Heart left ventricle (tissue), 16 donors: Measurements from ENCODE around the gene MPZL1. TPM values are rescaled to one million over a fixed set of nuclear protein-coding genes. Genes with fewer than 3 reads are reported as not detected.

ENCODE experiments used
- ATAC-seq, 4 donors: fragments of 200-7000 bp; cut with Tn5 transposase; one replicate each; pipeline ENCODE4 v1.9.1; 2020 to 2022; ENCODE audit warnings: moderate library complexity in 4 of 4, mild to moderate bottlenecking in 3 of 4, moderate number of reproducible peaks in 1 of 4
- DNase-seq, 5 donors: peaks; one replicate each; pipeline ENCODE4 v3.0.0-alpha.2; 2020
- H3K27ac ChIP-seq, 12 donors: fragments of 200-600 bp; sonication (generic) in 4 of 12; one replicate each; pipeline versions ENCODE4 v1.5.0 to v1.8.0; 2016 to 2022; ENCODE audit warnings: mild to moderate bottlenecking in 2 of 12
- H3K27me3 ChIP-seq, 9 donors: fragments of 200-600 bp; sonication (generic) in 2 of 9; one replicate each; pipeline versions ENCODE4 v1.5.1 to v1.8.0; 2016 to 2022; ENCODE audit warnings: mild to moderate bottlenecking in 3 of 9
- H3K36me3 ChIP-seq, 9 donors: fragments of 200-600 bp; sonication (generic) in 2 of 9; one replicate each; pipeline versions ENCODE4 v1.5.0 to v1.8.0; 2018 to 2022; ENCODE audit warnings: mild to moderate bottlenecking in 2 of 9
- H3K4me1 ChIP-seq, 12 donors: fragments of 200-600 bp; sonication (generic) in 4 of 12; one replicate each; pipeline versions ENCODE4 v1.5.0 to v1.8.0; 2016 to 2022; ENCODE audit warnings: mild to moderate bottlenecking in 3 of 12
- H3K4me3 ChIP-seq, 12 donors: fragments of 200-600 bp; sonication (generic) in 4 of 12; one replicate each; pipeline versions ENCODE4 v1.5.0 to v1.8.0; 2017 to 2022; ENCODE audit warnings: mild to moderate bottlenecking in 9 of 12, moderate library complexity in 4 of 12
- H3K9me3 ChIP-seq, 12 donors: fragments of 200-600 bp; sonication (generic) in 4 of 12; one replicate each; pipeline versions ENCODE4 v1.5.0 to v1.8.0; 2016 to 2022; ENCODE audit warnings: mild to moderate bottlenecking in 1 of 12
- POLR2A ChIP-seq, 2 donors: fragments of 450-650 bp; IDR thresholded peaks; one replicate each; pipeline ENCODE4 v1.6.1; 2017; ENCODE audit warnings: antibody characterized with exemption in 2 of 2, mild to moderate bottlenecking in 2 of 2, moderate library complexity in 2 of 2
- WGBS, 4 donors: extraction: QIAGEN DNeasy Blood & Tissue Kit in 2 of 4; methylation state at CpG; one replicate each; pipeline versions ENCODE4 v1.1.5 to v1.1.7; 2013 to 2018; 5-methylcytosine and 5-hydroxymethylcytosine counted together
- intact Hi-C, 10 donors: fragments of 100-400 bp; cut with DNase I; formaldehyde crosslinking; loops; one replicate each; pipeline versions ENCODE4 v1.11.1 to v1.14.2; 2022
- polyA plus RNA-seq, 2 donors: library from polyadenylated mRNA; stranded (reverse); fragments of 200-250 nt; gene quantifications; one replicate each; pipeline ENCODE4 v1.2.3, GENCODE V29; 2013
- total RNA-seq, 9 donors: library from RNA; depleted of rRNA in 2 of 9; stranded (reverse); fragments of >200 nt in 2 of 9; fragmentation: NEBNext Ultra II Directional in 3 of 9; extraction: Animal tissue kit (Norgen Biotek cat#: 25700) in 3 of 9; gene quantifications; one replicate each; pipeline versions ENCODE4 v1.1.0 to v1.2.4, GENCODE V29; 2016 to 2023
- TF ChIP-seq, protein P1 (sequence below), 12 donors: fragments of 200-600 bp; sonication (generic) in 4 of 12; IDR thresholded peaks; one replicate each; pipeline versions ENCODE4 v1.5.0 to v1.8.0; 2018 to 2022; ENCODE audit warnings: antibody characterized with exemption in 12 of 12, mild to moderate bottlenecking in 5 of 12
- donor health status: ischemic (EF 13 %, LVEDD 7.1; RV severe dilation, severe dysfunction).
- donor health status: healthy with polysubstance abuse.
- donor health status: DM: no; HTN: yes; CAD: no.
- donor health status: DM: no; HTN: no; CAD: no.
- donor health status: ischemic (EF 25% LVEDD 6.9; RV normal size, moderate dysfunction).
- donor health status: ischemic (EF 25% LVEDD 5.7; RV mildly dilated, moderate dysfunction).
- donor health status: healthy.
- donor health status: DM: yes; HTN: yes; CAD: no.
- donor health status: ischemic (EF 35%, LVEDD 5.7; RV mildly dilated, moderate dysfunction).
- donor health status: nonischemic (EF 11% LVEDD 7.7; RV severe dilation, severe dysfunction).
- donor health status: DM: yes; HTN: yes; CAD: no.
- donor health status: PGD.
- donor health status: ischemic (EF 29% LVEDD 5.4; RV normal size, mild dysfunction).
- donor health status: nonischemic (EF 23%, LVEDD 6.1; RV moderate dilation, normal function).

MPZL1 gene
- total and polyA plus RNA-seq, 11 donors = 7.0 to 56.3 (median 29.4) TPM

DNA sequence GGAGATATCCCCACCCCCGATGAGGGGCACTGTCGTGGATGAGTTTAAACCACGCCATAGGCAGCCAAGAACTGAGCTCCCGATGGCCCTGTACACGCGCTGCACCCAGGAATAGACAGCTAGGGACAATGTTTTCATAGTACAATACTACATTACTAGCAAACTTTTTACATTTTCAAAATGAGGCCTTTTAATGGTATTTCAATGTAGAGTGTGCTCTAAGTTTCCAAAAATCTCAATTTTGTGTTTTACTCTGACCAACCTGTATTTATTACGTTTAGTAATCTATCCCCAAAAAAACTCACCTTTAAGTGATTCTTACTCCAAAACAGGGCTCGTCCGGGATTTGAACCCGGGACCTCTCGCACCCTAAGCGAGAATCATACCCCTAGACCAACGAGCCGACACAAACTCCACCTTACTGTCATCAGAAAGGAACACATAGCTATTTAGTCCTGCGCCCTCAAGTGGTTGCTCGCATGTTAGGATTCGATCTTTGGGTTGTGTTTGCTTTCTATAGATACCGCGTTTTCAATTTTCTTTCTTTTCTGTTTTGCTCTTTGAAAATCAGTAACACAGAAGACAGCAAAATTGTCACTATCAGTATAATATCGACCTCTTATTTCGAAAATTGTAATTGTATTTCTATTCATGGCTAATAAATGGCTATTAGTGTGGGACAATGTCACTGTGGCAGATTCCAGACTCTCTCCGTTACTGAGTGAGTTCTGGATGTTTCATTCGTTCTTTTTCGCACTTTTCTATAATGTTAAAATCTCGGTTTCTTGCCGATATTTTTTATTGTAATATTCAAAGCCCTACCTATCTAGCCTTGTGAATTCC, 6.4 kb upstream of the MPZL1 start:
- Histone ChIP-seq H3K27me3 (no peaks in the 10 kb centered on the region), H3K9me3 (no peaks in the 10 kb centered on the region), H3K4me3 (peak overlapping the region; percentile 39 to 86 (median 76)), H3K36me3 (no peaks in the 10 kb centered on the region), H3K4me1 (peaks cover 0 to 18% (median 4%) of the 10 kb centered on the region in 12 donors), H3K27ac (peak overlapping the region in 11 of 12 donors; percentile 84 to 94 (median 88))
- DNase-seq = peak; percentile 69 to 86 (median 85)
- no peak for TF ChIP-seq POLR2A (IDR thresholded peaks at IDR 0.05)
- TF ChIP-seq, protein P1, sequence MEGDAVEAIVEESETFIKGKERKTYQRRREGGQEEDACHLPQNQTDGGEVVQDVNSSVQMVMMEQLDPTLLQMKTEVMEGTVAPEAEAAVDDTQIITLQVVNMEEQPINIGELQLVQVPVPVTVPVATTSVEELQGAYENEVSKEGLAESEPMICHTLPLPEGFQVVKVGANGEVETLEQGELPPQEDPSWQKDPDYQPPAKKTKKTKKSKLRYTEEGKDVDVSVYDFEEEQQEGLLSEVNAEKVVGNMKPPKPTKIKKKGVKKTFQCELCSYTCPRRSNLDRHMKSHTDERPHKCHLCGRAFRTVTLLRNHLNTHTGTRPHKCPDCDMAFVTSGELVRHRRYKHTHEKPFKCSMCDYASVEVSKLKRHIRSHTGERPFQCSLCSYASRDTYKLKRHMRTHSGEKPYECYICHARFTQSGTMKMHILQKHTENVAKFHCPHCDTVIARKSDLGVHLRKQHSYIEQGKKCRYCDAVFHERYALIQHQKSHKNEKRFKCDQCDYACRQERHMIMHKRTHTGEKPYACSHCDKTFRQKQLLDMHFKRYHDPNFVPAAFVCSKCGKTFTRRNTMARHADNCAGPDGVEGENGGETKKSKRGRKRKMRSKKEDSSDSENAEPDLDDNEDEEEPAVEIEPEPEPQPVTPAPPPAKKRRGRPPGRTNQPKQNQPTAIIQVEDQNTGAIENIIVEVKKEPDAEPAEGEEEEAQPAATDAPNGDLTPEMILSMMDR (IDR thresholded peaks at IDR 0.05) = peak; percentile 63 to 95 (median 77)
- intact Hi-C loops = loop anchor here in 5 of 10 donors (2.0 to 10.0 kb wide), 5 partner anchors 87 to 369 kb away; partner anchors contain the start of genes DCAF6 (in 4 of the 5) and MPC2 (in 4 of the 5)
- WGBS, 4 donors = 0 to 1% (median 0%) methylated on average over 25 to 26 of the region's 26 CpGs
- peak; percentile 37 to 72 (median 60) for ATAC-seq

DNA sequence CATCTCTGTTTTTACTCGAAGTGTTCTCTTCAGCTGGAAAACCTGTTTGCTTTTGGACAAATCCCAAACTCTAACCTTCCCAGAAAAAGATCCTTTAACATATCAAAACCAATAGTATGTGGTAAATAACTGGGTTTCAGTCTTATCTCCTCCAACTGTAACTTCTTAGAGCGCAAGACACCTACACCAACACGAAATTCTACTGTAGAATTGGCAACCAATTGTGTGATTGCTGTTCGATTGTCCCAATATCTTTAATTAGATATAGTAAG, 5.8 kb upstream of the MPZL1 start:
- Histone ChIP-seq H3K4me1 (peaks cover 0 to 23% (median 8%) of the 10 kb centered on the region in 12 donors), H3K36me3 (no peaks in the 10 kb centered on the region), H3K9me3 (no peaks in the 10 kb centered on the region), H3K27ac (peak overlapping the region in 10 of 12 donors; percentile 22 to 94 (median 75)), H3K4me3 (peak overlapping the region; percentile 39 to 86 (median 76)), H3K27me3 (no peaks in the 10 kb centered on the region)
- DNase-seq = no peak
- no peak for ATAC-seq
- 2 to 9% (median 5%) methylated on average over 4 of the region's 4 CpGs for WGBS, 4 donors
- intact Hi-C loops = loop anchor here in 5 of 10 donors (2.0 to 10.0 kb wide), 5 partner anchors 87 to 369 kb away; partner anchors contain the start of genes DCAF6 (in 4 of the 5) and MPC2 (in 4 of the 5)
- TF ChIP-seq POLR2A (IDR thresholded peaks at IDR 0.05) = no peak
- TF ChIP-seq, protein P1 (IDR thresholded peaks at IDR 0.05) = no peak

DNA sequence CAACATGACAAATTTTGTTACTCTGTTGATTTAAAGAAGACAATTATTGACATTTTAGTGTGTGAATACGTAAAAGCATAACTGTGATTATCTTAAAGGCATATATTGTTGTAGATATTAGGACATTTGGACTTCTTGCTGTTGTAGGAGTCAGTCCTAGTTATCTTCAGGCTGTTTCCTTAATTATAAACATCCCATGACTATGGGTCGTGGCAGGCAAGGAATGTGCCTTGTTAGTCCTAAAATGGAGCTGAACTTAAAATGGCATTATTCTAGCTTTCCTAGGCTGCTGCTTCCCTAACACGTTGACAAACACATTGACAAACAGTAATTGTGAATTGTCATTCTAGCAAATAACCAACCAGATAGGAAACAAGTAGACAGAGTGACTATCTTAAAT, 4.4 kb upstream of the MPZL1 start:
- WGBS, 4 donors = 80 to 85% (median 82%) methylated on average over 3 of the region's 3 CpGs
- H3K9me3 ChIP-seq = no peaks in the 10 kb centered on the region
- H3K4me1 ChIP-seq = peaks cover 0 to 28% (median 8%) of the 10 kb centered on the region in 12 donors
- no peaks in the 10 kb centered on the region for H3K36me3 ChIP-seq
- no peaks in the 10 kb centered on the region for H3K27me3 ChIP-seq
- no peak for DNase-seq
- TF ChIP-seq, protein P1 (IDR thresholded peaks at IDR 0.05) = no peak
- TF ChIP-seq POLR2A (IDR thresholded peaks at IDR 0.05) = no peak
- no peak overlapping the region for H3K4me3 ChIP-seq
- intact Hi-C loops = loop anchor here in 5 of 10 donors (5.0 to 10.0 kb wide), 4 partner anchors 217 to 367 kb away; partner anchors contain the start of genes DCAF6 (in 4 of the 5) and MPC2 (in 4 of the 5)
- H3K27ac ChIP-seq = no peak overlapping the region
- no peak for ATAC-seq
